OCI-LY3 (cell line): ENCODE results near the gene TRIM69.
A peak's percentile ranks its signal among the peaks of the same experiment; 100 is the strongest.

Experiments
- CTCF ChIP-seq: fragments of 200-600, 300-600 bp; sonication (generic); IDR thresholded peaks from 2 replicates; pipeline ENCODE4 v1.5.1; 2014; ENCODE audit warnings: antibody characterized with exemption, low read length, low read depth
- EZH2phosphoT487 ChIP-seq: fragments of 200-600 bp; shearing (Covaris generic); IDR thresholded peaks from 2 replicates; pipeline ENCODE4 v1.6.1; 2018; ENCODE audit warnings: antibody characterized with exemption, mixed run types, low read depth

GRCh38 chr15:44726568-44727484 is 9.5 kb upstream of the TRIM69 start:
- TF ChIP-seq CTCF: 0 out of 2 replicates have a peak, but pooled peaks have one; percentile 18
- no peak for TF ChIP-seq EZH2phosphoT487
